ENCODE measurements around the gene KLF9. TPM values are rescaled to one million over a fixed set of nuclear protein-coding genes. Genes with fewer than 3 reads are reported as not detected.

KLF9 gene
- total RNA-seq, 2 donors from 2014 or later, result 0.13 to 0.31 TPM

DNA sequence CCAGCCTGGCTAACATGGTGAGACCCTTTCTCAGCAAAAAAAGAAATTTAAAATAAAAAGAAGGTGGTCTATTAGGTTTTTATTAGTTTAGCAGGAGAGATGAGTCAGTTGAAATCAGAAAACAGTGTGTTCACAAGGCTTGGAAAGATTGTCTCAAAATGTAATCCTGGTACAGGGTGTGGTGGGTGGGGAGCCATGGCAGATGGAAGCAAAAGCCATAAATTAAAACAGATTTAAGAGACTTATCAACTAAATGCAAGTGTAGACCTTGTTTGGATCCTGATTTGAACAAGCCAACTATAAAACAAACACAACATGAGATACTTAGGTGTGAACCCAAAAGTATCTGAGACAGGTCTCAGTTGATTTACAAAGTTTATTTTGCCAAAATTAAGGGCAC lies 42.8 kb upstream of the KLF9 start:
- DNase-seq, result no peak
- no peak overlapping the region for H3K27ac Mint-ChIP-seq
- H3K36me3 ChIP-seq (ENCODE audit: control insufficient read depth, insufficient read depth, low read length), result no peaks in the 10 kb centered on the region
- peaks cover 2% of the 10 kb centered on the region for H3K4me1 Mint-ChIP-seq
- no peaks in the 10 kb centered on the region for H3K27me3 ChIP-seq (ENCODE audit: control insufficient read depth, insufficient read depth, low read length, poor library complexity, severe bottlenecking)
- H3K4me3 ChIP-seq (ENCODE audit: low read length), result no peak overlapping the region
- no peaks in the 10 kb centered on the region for H3K4me1 ChIP-seq (ENCODE audit: control insufficient read depth, insufficient read depth, low read length)
- H3K9me3 ChIP-seq (ENCODE audit: control insufficient read depth, low read length), result no peaks in the 10 kb centered on the region
- H3K27me3 Mint-ChIP-seq (ENCODE audit: insufficient read depth), result no peaks in the 10 kb centered on the region
- H3K9ac ChIP-seq (ENCODE audit: extremely low read depth, low read length, poor library complexity, severe bottlenecking), result no peak overlapping the region
- H3K9me3 Mint-ChIP-seq, result no peaks in the 10 kb centered on the region
- TF ChIP-seq, protein P1, sequence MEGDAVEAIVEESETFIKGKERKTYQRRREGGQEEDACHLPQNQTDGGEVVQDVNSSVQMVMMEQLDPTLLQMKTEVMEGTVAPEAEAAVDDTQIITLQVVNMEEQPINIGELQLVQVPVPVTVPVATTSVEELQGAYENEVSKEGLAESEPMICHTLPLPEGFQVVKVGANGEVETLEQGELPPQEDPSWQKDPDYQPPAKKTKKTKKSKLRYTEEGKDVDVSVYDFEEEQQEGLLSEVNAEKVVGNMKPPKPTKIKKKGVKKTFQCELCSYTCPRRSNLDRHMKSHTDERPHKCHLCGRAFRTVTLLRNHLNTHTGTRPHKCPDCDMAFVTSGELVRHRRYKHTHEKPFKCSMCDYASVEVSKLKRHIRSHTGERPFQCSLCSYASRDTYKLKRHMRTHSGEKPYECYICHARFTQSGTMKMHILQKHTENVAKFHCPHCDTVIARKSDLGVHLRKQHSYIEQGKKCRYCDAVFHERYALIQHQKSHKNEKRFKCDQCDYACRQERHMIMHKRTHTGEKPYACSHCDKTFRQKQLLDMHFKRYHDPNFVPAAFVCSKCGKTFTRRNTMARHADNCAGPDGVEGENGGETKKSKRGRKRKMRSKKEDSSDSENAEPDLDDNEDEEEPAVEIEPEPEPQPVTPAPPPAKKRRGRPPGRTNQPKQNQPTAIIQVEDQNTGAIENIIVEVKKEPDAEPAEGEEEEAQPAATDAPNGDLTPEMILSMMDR (conservative IDR thresholded peaks at IDR 0.05), result no peak
- no peak overlapping the region for H3K4me3 Mint-ChIP-seq
- no peak overlapping the region for H3K27ac ChIP-seq (ENCODE audit: low read depth, low read length)
- no peaks in the 10 kb centered on the region for H3K36me3 Mint-ChIP-seq (ENCODE audit: low read depth)

DNA sequence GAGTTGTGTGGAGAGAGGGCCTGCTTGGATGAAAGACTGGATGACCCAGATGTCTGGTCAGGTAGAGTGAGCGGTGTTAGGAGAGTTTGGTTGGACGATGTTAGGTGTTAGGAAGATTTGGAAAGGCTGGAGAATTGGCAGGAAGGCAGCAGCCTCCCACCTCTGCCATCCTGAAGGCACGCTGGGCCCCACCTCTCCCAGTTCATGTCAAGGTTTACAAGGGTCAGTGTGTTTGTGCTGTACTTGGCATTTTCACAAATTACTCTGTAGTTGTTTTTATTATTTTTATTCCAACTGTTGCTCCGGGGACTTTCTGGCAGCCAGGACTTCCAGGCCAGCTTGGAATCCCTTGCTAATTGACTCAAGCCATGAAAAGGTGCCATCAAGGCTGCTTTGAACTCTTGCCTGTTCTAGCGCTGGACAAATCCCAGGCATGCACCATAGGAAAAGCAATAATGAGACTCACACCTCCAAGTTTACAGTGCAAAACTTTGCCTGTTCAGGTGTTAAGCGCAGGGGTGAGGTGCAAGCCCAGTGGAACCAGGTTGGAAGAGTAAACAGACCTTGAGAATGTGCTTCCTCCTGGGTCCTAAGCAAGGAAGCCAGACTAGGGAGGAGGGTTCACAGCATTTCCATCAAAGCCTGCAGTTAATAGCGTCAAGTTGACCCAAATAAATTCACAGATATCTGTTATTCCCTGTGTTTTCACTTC lies 41.7 kb upstream of the KLF9 start:
- H3K9me3 ChIP-seq (ENCODE audit: control insufficient read depth, low read length), result no peaks in the 10 kb centered on the region
- no peaks in the 10 kb centered on the region for H3K27me3 ChIP-seq (ENCODE audit: control insufficient read depth, insufficient read depth, low read length, poor library complexity, severe bottlenecking)
- H3K27ac ChIP-seq (ENCODE audit: low read depth, low read length), result no peak overlapping the region
- Mint-ChIP-seq H3K9me3 (no peaks in the 10 kb centered on the region), H3K4me3 (no peak overlapping the region), H3K36me3 (ENCODE audit: low read depth) (no peaks in the 10 kb centered on the region), H3K27ac (no peak overlapping the region), H3K4me1 (peaks cover 2% of the 10 kb centered on the region), H3K27me3 (ENCODE audit: insufficient read depth) (no peaks in the 10 kb centered on the region)
- no peak overlapping the region for H3K4me3 ChIP-seq (ENCODE audit: low read length)
- no peak overlapping the region for H3K9ac ChIP-seq (ENCODE audit: extremely low read depth, low read length, poor library complexity, severe bottlenecking)
- no peaks in the 10 kb centered on the region for H3K36me3 ChIP-seq (ENCODE audit: control insufficient read depth, insufficient read depth, low read length)
- no peak for DNase-seq
- 89 to 90% methylated on average over 6 to 7 of the region's 7 CpGs for WGBS, 2 experiments (ENCODE audit: insufficient coverage in 1 of 2, insufficient read length in 1 of 2)
- TF ChIP-seq, protein P1 (conservative IDR thresholded peaks at IDR 0.05), result no peak
- H3K4me1 ChIP-seq (ENCODE audit: control insufficient read depth, insufficient read depth, low read length), result no peaks in the 10 kb centered on the region

DNA sequence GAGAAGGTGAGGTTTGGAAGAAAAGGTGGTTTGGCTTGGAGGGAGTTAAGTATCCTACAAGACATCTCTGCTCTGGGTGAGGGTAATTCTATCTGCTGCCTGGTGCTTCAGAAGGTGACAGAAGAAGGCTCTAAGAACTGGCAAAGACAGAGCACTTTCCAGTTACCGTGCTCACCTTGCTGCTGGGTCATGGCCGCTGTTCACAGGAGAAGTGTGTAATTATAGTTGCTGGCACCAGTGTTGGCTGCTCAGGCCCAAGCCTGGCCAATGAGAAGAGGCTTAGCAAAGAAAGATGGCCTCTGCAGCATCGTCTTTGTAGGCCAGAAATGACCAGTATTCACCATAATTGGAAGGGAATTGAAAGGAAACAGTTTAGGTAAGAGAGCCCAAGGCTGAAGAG lies 37.9 kb upstream of the KLF9 start:
- H3K4me3 ChIP-seq (ENCODE audit: low read length), result no peak overlapping the region
- H3K27me3 ChIP-seq (ENCODE audit: control insufficient read depth, insufficient read depth, low read length, poor library complexity, severe bottlenecking), result no peaks in the 10 kb centered on the region
- Mint-ChIP-seq H3K27ac (no peak overlapping the region), H3K4me3 (no peak overlapping the region), H3K27me3 (ENCODE audit: insufficient read depth) (no peaks in the 10 kb centered on the region), H3K9me3 (no peaks in the 10 kb centered on the region), H3K36me3 (ENCODE audit: low read depth) (no peaks in the 10 kb centered on the region), H3K4me1 (peaks cover 2% of the 10 kb centered on the region)
- H3K9ac ChIP-seq (ENCODE audit: extremely low read depth, low read length, poor library complexity, severe bottlenecking), result no peak overlapping the region
- TF ChIP-seq, protein P1 (conservative IDR thresholded peaks at IDR 0.05), result no peak
- 93 to 95% methylated on average over 1 to 3 of the region's 3 CpGs for WGBS, 2 experiments (ENCODE audit: insufficient coverage in 1 of 2, insufficient read length in 1 of 2)
- DNase-seq, result no peak
- no peaks in the 10 kb centered on the region for H3K4me1 ChIP-seq (ENCODE audit: control insufficient read depth, insufficient read depth, low read length)
- H3K27ac ChIP-seq (ENCODE audit: low read depth, low read length), result no peak overlapping the region
- no peaks in the 10 kb centered on the region for H3K9me3 ChIP-seq (ENCODE audit: control insufficient read depth, low read length)
- H3K36me3 ChIP-seq (ENCODE audit: control insufficient read depth, insufficient read depth, low read length), result no peaks in the 10 kb centered on the region

All from endodermal cell (in vitro differentiated cells).